GM10248 (cell line): ENCODE data around the gene ARL15.

Source experiments
- CTCF ChIA-PET: fragments of 300-600 bp; sonication (Branson Sonifier 250); formaldehyde crosslinking; extraction: SDS; loops from one replicate; lab custom pipeline; 2021; ENCODE audit warnings: antibody characterized with exemption; lab: Yijun Ruan, JAX
- POLR2A ChIA-PET: fragments of 350-650 bp; sonication (Branson Sonifier 250); formaldehyde crosslinking; extraction: SDS; loops from one replicate; lab custom pipeline; 2020; ENCODE audit warnings: antibody characterized with exemption; lab: Yijun Ruan, JAX
- DNase-seq: peaks from one replicate; pipeline ENCODE4 v3.0.0; 2012; ENCODE audit errors: extremely low spot score
- TF ChIP-seq, protein P1 (sequence below): IDR thresholded peaks from 2 replicates; pipeline ENCODE4 v1.5.1; 2012; ENCODE audit warnings: mild to moderate bottlenecking, low read depth; ENCODE audit errors: extremely low read depth, missing control alignments, control extremely low read depth

Gene ARL15

DNA sequence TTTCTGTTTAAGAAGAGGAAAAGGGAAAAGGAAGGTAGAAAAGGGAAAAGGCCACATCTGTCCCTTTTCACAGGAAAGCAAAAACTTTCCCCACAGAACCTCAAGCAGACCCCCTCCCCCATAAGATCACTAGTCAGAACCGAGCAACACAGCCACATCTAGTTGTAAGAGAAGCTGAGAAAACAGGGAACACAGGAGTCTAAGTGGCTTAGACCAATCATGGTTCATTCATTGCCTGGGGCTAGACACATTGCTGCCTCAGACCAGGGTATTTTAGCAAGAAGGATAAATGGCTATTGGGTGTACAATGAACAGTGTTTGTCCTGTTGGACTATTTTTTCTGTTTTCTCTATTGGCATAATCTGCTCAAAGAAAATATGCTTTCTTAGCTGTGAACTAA lies 98.0 kb downstream of the ARL15 start:
- POLR2A ChIA-PET: no interaction called here
- no peak for DNase-seq
- CTCF ChIA-PET: interaction anchor here (1.0 to 2.4 kb wide), 5 partner anchors 10 to 734 kb away, joined by 3 to 9 read pairs (median 4); no protein-coding TSS in a partner anchor
- TF ChIP-seq, protein P1, sequence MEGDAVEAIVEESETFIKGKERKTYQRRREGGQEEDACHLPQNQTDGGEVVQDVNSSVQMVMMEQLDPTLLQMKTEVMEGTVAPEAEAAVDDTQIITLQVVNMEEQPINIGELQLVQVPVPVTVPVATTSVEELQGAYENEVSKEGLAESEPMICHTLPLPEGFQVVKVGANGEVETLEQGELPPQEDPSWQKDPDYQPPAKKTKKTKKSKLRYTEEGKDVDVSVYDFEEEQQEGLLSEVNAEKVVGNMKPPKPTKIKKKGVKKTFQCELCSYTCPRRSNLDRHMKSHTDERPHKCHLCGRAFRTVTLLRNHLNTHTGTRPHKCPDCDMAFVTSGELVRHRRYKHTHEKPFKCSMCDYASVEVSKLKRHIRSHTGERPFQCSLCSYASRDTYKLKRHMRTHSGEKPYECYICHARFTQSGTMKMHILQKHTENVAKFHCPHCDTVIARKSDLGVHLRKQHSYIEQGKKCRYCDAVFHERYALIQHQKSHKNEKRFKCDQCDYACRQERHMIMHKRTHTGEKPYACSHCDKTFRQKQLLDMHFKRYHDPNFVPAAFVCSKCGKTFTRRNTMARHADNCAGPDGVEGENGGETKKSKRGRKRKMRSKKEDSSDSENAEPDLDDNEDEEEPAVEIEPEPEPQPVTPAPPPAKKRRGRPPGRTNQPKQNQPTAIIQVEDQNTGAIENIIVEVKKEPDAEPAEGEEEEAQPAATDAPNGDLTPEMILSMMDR: no peak

DNA sequence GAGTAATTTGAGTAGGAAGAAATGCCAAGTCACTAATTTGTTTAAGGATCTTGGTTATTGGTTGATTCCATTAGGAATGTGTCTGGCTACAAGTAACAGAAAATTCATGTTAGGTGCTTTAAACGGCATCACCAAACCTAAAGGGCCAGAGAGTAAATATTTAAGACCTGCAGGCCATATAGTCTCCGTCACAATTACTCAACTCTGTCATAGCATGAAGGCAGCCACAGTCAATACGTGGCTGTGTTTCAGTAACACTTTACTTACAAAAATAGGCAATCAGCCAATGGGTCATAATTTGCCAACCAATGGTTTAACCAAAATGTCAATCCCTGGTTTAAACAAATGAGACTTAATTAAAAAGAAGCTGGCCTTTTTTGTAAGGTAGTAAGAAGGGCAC lies 98.5 kb downstream of the ARL15 start:
- TF ChIP-seq, protein P1: no peak
- no peak for DNase-seq
- POLR2A ChIA-PET: no interaction called here
- CTCF ChIA-PET: interaction anchor here (0.7 to 2.4 kb wide), 5 partner anchors 10 to 33 kb away, joined by 3 to 9 read pairs (median 3); no protein-coding TSS in a partner anchor

DNA sequence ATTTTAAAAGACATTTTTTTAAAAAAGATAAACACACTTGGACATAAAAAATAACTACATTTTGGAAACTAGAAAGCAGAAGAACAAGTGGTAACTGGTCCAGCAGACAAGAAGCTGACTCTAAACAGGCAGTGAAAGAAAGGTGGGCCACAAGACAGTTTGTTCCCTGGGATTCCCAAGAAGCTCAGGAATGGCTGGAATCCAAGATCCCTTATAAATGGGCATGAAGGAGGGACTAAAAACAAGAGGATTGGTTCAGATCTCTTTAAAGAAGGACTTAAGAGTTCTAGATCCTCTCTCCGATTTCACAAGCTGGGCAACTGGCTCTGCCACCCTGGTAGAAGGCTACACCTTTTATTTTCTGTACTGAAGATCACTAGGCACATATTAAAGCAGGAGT lies 102.8 kb downstream of the ARL15 start:
- TF ChIP-seq, protein P1: no peak
- DNase-seq: no peak
- ChIA-PET POLR2A (no interaction called here), CTCF (interaction anchor here (1.4 to 1.9 kb wide), 4 partner anchors 8 to 23 kb away, joined by 3 to 5 read pairs (median 4); no protein-coding TSS in a partner anchor)

DNA sequence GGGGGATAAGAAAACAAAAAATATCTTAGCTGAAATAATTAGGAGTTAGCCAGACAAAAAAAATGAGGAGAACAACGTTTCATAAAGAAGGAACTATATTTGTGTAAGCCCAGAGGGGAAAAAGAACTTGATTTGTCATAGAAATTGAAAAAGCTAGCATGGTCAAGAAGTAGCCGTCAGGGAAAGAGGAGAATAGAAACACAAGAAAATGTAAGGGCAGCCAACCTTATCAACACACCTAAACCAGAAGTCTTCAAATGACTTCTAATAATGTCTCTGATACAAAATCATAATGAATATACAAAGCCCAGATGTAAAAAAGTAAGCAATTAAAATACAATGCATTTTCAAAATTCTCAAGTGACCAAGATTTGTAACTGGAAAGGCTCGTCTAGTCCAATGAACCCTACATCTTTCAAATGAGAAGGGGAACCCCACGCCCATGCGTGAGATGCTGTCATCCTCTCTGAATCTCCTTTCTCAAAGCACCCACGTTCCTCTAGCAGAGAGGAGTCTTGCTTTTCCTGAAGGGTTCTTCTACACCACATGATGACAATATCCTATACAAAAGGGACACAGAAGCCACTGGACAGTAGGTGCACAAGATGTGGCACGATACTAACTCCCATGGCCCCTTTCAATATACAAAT lies 103.7 kb downstream of the ARL15 start:
- POLR2A ChIA-PET: no interaction called here
- TF ChIP-seq, protein P1: no peak
- DNase-seq: no peak
- CTCF ChIA-PET: interaction anchor here (1.3 to 1.7 kb wide), 2 partner anchors 9 to 12 kb away, joined by 3 to 5 read pairs; no protein-coding TSS in a partner anchor

DNA sequence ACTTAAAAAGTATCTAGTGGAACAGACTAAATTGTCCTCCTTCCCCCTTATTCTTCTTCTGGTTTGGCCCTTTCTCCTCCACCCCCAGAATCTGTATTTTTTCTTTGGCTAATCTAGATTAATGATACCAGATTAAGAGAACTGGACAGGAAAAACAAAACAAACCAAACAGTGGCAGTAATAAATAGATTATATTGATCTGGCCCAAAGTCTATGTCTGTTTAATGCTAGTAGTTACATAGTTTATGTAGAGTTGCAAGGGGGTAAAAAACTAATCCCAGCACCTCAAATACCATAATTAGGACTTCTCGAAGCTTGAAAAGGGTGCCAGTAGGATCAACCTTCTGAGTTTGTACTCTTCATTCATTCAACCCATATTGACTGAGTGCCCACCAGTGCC lies 104.5 kb downstream of the ARL15 start:
- TF ChIP-seq, protein P1: no peak
- DNase-seq: no peak
- CTCF ChIA-PET: interaction anchor here (1.3 kb wide), 1 partner anchor 12 kb away, joined by 3 read pairs; no protein-coding TSS in a partner anchor
- POLR2A ChIA-PET: no interaction called here

DNA sequence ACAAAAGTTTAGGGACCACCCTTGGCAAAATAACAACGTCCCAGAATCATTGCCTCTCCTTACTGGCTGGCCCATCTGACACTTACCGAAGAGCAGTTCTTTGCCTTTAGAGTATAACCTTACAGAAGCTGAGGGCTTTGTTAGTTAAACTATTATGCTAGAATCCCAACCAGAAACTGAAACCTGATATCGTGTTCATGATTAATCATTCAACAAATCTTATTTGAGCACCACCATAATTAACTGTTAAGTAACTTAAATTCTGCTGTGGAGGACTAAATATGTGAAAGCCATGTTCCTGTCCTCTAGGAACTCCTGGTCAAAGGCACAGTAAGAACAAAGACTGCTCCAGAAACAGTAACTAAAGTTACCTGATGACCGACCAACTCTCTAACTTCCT lies 104.9 kb downstream of the ARL15 start:
- ChIA-PET CTCF (interaction anchor here (1.3 kb wide), 1 partner anchor 11 kb away, joined by 3 read pairs; no protein-coding TSS in a partner anchor), POLR2A (no interaction called here)
- DNase-seq: no peak
- TF ChIP-seq, protein P1: no peak
